GM10266 (cell line): ENCODE results near the gene RLF.
A peak's percentile ranks its signal among the peaks of the same experiment; 100 is the strongest.
"Not testable (repeated sequence)": the region's sequence is repeated elsewhere in the genome, so short reads cannot be mapped to it uniquely, and the experiment has no call there.

ENCODE experiments used
- DNase-seq: peaks from one replicate; pipeline ENCODE4 v3.0.0; 2012; ENCODE audit errors: extremely low spot score
- TF ChIP-seq, protein P1 (sequence below): IDR thresholded peaks from 2 replicates; pipeline ENCODE4 v1.5.1; 2012; ENCODE audit warnings: mild to moderate bottlenecking, low read depth; ENCODE audit not compliant: control insufficient read depth, insufficient read depth; ENCODE audit errors: missing control alignments

Gene RLF

GRCh38 chr1:40210511-40211204 is 49.5 kb downstream of the RLF start:
- TF ChIP-seq, protein P1, sequence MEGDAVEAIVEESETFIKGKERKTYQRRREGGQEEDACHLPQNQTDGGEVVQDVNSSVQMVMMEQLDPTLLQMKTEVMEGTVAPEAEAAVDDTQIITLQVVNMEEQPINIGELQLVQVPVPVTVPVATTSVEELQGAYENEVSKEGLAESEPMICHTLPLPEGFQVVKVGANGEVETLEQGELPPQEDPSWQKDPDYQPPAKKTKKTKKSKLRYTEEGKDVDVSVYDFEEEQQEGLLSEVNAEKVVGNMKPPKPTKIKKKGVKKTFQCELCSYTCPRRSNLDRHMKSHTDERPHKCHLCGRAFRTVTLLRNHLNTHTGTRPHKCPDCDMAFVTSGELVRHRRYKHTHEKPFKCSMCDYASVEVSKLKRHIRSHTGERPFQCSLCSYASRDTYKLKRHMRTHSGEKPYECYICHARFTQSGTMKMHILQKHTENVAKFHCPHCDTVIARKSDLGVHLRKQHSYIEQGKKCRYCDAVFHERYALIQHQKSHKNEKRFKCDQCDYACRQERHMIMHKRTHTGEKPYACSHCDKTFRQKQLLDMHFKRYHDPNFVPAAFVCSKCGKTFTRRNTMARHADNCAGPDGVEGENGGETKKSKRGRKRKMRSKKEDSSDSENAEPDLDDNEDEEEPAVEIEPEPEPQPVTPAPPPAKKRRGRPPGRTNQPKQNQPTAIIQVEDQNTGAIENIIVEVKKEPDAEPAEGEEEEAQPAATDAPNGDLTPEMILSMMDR, result no peak
- DNase-seq, result no peak

- TF ChIP-seq, protein P1, result no peak
- DNase-seq, result no peak
Measured at GRCh38 chr1:40218333-40218732, 57.1 kb downstream of the RLF start.

DNA sequence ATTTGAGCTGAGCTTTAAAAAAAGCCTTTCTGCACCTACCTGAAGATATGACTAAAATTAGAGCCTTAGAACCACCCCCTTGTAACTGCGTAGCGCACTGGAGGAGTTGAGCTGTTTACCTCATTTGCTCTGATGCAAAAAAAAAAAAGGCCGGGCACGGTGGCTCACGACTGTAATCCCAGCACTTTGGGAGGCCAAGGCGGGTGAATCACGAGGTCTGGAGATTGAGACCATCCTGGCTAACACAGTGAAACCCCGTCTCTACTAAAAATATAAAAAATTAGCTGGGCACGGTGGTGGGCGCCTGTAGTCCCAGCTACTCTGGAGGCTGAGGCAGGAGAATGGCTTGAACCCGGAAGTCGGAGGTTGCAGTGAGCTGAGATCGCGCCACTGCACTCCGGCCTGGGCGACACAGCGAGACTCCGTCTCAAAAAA is 60.3 kb downstream of the RLF start:
- not testable (repeated sequence) for DNase-seq

DNA sequence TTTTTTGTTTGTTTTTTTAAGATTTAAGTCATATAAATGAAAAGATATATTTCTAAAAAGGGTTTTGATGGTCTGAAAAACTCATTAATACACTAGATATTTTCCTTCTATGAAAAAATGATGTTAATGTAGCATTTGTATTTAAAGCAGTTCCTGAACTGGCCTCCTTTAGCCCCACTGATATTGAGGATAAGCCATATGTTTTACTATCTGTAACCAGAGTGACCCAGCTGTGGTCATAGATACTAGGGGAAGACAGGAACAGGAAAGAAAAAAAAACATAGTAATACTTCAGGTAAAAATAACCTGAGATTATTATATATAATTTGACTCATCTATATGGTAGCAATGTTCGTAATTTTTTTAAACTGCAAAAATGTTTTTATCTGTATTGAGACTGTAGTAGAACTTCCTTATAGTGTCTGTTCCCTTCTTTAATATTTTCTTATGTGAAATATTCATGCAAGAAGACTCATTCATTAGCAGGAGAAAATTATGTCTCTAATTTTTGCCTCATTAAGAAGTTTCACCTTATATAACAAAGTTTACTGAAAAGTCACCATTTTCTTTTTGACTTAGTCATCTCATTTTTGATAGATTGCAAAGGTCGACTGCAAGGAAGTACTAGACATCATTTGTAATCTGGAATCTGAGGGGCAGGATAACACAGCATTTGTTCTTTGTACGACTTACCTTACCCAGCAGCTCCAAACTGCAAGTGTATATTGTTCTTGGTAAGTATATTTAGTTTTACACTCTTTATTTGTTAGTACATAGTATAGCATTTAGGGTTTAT is 61.0 kb downstream of the RLF start:
- TF ChIP-seq, protein P1, result no peak
- DNase-seq, result no peak

GRCh38 chr1:40224040-40224439 is 62.9 kb downstream of the RLF start:
- DNase-seq, result no peak
- TF ChIP-seq, protein P1, result no peak

DNA sequence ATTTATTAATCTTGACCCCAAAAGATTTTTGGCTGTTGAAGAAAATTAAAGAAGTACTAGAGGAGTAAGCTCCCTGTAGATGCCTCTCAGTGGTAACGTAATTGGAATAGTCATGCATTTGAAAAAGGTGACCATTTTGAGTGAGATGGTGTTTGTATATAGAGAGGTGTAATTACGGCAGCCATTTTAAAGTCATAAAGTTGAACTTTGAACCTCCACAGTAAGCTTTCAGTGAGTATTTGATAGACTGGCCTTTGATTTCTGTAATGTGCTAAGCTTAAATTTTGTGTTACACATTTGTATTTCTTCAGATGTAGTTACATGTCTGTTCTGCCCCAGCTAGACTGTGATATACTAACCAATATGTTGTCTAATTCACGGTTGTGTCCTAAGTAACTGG is 65.0 kb downstream of the RLF start:
- DNase-seq, result no peak
- TF ChIP-seq, protein P1, result no peak

DNA sequence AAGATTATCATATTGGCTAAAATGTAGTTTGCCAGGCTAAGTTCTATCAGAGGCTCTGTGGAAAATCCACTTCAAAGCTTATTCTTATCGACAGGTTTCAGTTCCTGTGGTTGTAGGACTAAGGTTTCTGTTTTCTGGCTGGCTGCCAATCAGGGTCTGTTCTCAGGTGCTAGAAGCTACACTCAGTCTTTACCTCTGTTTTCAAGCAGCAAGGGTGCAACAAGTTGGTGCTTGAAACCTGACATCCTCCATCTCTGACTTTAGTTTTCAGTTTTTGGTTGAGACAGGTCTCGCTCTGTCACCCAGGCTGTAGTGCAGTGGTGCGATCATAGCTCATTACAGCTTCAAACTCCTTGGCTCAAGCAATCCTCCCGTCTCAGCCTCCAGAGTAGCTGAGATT is 71.3 kb downstream of the RLF start:
- DNase-seq, result peak; percentile 56
- TF ChIP-seq, protein P1, result no peak
